GM10248 (cell line): ENCODE results near the gene SGO2.

Experiments
- CTCF ChIA-PET: fragments of 300-600 bp; sonication (Branson Sonifier 250); formaldehyde crosslinking; extraction: SDS; loops from one replicate; lab custom pipeline; 2021; ENCODE audit warnings: antibody characterized with exemption; lab: Yijun Ruan, JAX
- POLR2A ChIA-PET: fragments of 350-650 bp; sonication (Branson Sonifier 250); formaldehyde crosslinking; extraction: SDS; loops from one replicate; lab custom pipeline; 2020; ENCODE audit warnings: antibody characterized with exemption; lab: Yijun Ruan, JAX
- DNase-seq: peaks from one replicate; pipeline ENCODE4 v3.0.0; 2012; ENCODE audit errors: extremely low spot score
- TF ChIP-seq, protein P1 (sequence below): IDR thresholded peaks from 2 replicates; pipeline ENCODE4 v1.5.1; 2012; ENCODE audit warnings: mild to moderate bottlenecking, low read depth; ENCODE audit errors: extremely low read depth, missing control alignments, control extremely low read depth

Gene SGO2

DNA sequence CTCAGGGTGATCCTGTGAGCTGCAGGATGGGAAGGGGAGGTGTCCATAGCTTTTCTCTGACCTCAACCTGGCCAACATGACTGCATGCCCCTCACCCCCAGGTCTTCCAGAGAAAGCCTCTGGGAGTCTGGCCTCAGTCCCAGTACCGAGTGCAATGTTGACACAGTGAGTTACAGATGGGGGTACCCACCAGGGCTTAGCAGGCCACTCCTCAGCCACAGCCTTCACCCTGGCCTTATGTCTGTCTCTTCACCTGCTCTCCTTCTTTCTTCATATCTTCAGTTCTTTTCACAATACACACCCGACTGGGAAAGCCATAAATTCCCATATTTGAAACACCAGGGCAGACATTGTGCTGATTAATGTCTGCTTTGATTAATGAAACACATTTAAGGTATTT lies 93.3 kb downstream of the SGO2 start:
- TF ChIP-seq, protein P1, sequence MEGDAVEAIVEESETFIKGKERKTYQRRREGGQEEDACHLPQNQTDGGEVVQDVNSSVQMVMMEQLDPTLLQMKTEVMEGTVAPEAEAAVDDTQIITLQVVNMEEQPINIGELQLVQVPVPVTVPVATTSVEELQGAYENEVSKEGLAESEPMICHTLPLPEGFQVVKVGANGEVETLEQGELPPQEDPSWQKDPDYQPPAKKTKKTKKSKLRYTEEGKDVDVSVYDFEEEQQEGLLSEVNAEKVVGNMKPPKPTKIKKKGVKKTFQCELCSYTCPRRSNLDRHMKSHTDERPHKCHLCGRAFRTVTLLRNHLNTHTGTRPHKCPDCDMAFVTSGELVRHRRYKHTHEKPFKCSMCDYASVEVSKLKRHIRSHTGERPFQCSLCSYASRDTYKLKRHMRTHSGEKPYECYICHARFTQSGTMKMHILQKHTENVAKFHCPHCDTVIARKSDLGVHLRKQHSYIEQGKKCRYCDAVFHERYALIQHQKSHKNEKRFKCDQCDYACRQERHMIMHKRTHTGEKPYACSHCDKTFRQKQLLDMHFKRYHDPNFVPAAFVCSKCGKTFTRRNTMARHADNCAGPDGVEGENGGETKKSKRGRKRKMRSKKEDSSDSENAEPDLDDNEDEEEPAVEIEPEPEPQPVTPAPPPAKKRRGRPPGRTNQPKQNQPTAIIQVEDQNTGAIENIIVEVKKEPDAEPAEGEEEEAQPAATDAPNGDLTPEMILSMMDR: no peak
- POLR2A ChIA-PET: no interaction called here
- CTCF ChIA-PET: interaction anchor here (1.5 to 1.7 kb wide), 3 partner anchors 21 to 84 kb away, joined by 3 to 5 read pairs (median 4); partner anchors contain the start of gene AOX1
- DNase-seq: no peak

DNA sequence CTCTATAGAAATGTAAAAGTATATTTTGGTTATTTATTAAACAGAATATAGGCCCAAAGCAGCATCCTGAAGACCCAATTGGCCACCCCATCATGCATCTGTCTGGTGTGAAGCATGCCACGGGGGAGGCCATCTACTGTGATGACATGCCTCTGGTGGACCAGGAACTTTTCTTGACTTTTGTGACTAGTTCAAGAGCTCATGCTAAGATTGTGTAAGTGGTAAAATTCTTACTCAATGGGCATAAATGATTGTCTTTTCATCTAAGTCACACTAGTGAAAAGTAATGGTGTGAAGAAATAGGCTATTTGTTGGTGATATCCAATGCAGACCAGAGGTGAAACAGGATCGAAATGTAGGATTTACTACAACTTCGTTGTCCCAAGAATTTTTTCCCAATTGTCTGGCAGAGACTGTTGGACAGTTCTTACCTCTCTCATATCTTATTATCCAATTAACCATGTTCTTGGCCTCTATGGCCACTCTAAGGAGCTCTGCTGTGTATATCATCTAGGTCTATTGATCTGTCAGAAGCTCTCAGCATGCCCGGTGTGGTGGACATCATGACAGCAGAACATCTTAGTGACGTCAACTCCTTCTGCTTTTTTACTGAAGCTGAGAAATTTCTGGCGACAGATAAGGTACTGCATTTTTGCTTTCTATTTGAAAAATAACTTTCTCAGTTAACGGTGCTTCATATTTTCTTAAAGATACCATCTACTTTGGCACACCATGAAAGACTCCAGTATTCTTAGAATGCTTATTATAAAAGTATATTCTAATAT lies 94.8 kb downstream of the SGO2 start:
- no peak for DNase-seq
- ChIA-PET CTCF (interaction anchor here (1.2 to 1.4 kb wide), 2 partner anchors 18 to 138 kb away, joined by 3 to 5 read pairs; no protein-coding TSS in a partner anchor), POLR2A (no interaction called here)
- TF ChIP-seq, protein P1: no peak

DNA sequence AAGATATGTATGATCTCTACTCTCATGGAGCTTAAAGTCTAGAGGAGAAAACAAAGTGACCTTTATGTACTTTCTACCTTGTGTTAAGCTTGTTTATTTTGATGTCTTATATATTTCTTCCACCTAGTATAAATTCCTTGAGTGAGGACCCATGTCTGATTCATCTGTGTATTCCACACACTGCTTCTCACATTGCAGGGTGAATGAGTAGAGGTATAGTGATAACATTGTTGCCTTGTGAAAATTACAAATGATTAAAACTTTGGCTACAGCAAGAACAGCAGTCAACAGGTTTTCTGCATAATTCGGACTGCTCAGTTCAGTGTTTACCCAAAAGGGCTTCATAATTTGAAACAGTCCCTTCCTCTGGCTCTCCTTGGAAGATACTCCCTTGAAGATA lies 96.1 kb downstream of the SGO2 start:
- TF ChIP-seq, protein P1: no peak
- POLR2A ChIA-PET: no interaction called here
- CTCF ChIA-PET: interaction anchor here (0.9 kb wide), 1 partner anchor 12 kb away, joined by 3 read pairs; no protein-coding TSS in a partner anchor
- no peak for DNase-seq

DNA sequence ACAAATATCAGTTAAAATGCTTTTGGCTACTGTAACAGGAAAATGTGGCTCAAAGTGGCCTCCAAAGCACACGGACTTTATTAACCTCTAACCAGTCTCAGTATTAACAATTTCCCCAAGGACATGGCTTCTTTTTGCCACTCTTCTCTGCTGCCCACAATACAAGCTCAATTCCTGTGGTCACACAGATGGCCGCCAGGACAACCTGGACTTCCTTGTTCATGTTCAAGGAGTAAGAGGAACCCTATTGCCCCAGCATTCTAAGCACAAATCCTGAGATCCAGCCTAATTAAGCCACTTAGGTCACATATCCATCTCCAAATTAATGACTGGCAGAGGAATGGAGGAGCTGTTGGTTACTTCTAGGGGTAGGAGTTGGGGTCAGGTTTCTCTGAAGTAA lies 98.0 kb downstream of the SGO2 start:
- no peak for DNase-seq
- TF ChIP-seq, protein P1: no peak
- POLR2A ChIA-PET: no interaction called here
- CTCF ChIA-PET: interaction anchor here (1.4 kb wide), 1 partner anchor 11 kb away, joined by 4 read pairs; no protein-coding TSS in a partner anchor

DNA sequence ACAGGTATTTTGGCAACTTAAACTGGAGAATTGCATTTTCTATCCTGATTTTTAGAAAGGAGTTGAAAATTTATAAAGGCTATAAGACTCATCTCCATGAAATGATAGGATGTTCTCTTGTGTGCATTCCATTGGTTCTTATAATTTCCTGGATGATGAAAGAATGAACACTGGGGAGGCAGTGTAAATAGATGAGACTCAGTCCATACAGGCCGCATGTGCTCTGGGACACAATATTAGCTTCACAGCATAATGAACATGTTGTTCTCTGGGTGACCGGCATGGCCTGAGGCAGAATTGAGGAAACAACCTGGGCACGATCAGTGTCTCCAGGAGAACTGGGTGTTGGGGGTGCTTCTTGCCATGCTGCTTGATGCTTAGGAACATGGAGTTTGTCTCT lies 98.7 kb downstream of the SGO2 start:
- DNase-seq: no peak
- ChIA-PET CTCF (no interaction called here), POLR2A (no interaction called here)
- TF ChIP-seq, protein P1: no peak

DNA sequence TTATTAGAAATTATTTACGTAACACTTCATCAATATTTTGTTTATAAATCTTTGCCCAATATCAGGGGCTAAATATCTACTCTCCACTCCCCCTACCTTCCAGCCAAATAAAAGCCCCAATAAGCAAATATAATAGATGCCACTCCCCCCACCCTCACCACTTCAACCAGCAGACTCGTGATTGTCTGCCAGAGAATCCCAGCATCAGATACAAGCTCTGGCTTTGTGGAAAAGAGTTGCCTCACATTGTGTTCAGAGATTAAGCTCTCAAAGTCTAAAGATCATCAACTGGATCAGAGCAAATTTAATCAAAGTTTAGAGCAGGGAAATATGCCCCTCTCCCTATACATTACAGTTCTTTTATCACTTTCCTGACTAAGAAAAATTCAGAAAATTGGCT lies 99.3 kb downstream of the SGO2 start:
- DNase-seq: no peak
- TF ChIP-seq, protein P1: no peak
- ChIA-PET POLR2A (no interaction called here), CTCF (interaction anchor here (2.0 kb wide), 1 partner anchor 10 kb away, joined by 8 read pairs; no protein-coding TSS in a partner anchor)
